Uterus (tissue), 2 donors: ENCODE data around the gene STEEP1.

Source experiments
- POLR2A ChIP-seq, 2 donors: fragments of 450-650 bp; IDR thresholded peaks; one replicate each; pipeline ENCODE4 v1.6.1; 2016; ENCODE audit warnings: antibody characterized with exemption in 2 of 2, mild to moderate bottlenecking in 1 of 2, moderate library complexity in 1 of 2
- TF ChIP-seq, protein P1 (sequence below), 4 experiments: fragments of 200-600 bp in 2 of 4; fragments of 450-650 bp in 2 of 4; sonication (generic) in 2 of 4; IDR thresholded peaks; one replicate each; pipeline ENCODE4 v1.5.1; 2016 to 2019; ENCODE audit warnings: antibody characterized with exemption in 4 of 4, mild to moderate bottlenecking in 2 of 4, moderate library complexity in 1 of 4

DNA sequence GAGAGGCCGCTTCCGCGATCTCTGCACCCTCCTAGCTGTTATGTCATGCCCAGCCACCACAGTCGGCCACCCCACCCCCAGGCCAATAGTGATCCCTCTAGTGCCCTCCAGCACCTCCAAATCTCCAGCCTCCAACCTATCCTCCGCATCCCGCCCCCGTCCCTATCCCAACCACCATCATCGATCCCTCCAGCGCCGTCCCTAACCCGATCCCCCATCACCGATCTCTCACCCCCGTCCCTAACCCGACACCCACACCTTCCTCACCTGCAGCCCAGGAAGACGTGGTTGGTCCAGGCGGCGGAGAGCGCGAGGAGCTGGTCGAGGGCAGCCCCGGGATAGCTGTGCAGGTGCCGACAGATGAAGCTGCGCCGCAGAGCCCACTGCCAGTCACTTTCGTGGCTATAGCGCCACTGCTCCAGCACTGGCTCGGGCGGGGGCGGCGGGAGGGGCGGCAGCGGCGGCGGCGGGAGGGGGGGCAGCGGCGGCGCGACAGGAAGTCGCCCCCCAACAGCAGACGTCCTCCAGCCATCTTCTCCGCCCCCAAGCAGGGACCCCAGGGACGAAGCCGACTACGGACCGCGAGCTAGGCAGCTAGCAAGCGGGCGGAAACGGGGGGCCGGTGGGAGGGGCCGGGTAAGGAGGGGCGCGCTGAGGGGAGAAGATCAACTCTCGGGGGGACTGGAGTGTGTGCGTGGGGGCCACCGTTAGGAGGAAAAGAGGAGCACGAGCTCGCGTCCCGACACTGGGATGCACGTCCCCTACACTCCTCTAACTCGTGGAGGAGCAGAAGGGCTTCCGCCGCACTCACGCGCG, 40.5 kb upstream of the STEEP1 start:
- TF ChIP-seq, protein P1, sequence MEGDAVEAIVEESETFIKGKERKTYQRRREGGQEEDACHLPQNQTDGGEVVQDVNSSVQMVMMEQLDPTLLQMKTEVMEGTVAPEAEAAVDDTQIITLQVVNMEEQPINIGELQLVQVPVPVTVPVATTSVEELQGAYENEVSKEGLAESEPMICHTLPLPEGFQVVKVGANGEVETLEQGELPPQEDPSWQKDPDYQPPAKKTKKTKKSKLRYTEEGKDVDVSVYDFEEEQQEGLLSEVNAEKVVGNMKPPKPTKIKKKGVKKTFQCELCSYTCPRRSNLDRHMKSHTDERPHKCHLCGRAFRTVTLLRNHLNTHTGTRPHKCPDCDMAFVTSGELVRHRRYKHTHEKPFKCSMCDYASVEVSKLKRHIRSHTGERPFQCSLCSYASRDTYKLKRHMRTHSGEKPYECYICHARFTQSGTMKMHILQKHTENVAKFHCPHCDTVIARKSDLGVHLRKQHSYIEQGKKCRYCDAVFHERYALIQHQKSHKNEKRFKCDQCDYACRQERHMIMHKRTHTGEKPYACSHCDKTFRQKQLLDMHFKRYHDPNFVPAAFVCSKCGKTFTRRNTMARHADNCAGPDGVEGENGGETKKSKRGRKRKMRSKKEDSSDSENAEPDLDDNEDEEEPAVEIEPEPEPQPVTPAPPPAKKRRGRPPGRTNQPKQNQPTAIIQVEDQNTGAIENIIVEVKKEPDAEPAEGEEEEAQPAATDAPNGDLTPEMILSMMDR (IDR thresholded peaks at IDR 0.05): no peak
- no peak for TF ChIP-seq POLR2A (IDR thresholded peaks at IDR 0.05)
